HepG2 (cell line): ENCODE measurements around the gene UBR1. TPM values are rescaled to one million over a fixed set of nuclear protein-coding genes. Genes with fewer than 3 reads are reported as not detected.

Experiments
- ATAC-seq: fragments of 200-7000 bp; cut with Tn5 transposase; 3 replicates; pipeline ENCODE4 v1.9.1; 2020; ENCODE audit warnings: mild to moderate bottlenecking, moderate library complexity
- BruUV-seq: library from RNA; stranded (reverse); fragments of 400-500 nt; replicated peaks from 2 replicates; lab custom pipeline; 2021; lab: Mats Ljungman, UMichigan
- CTCF ChIA-PET: fragments of 300-600 bp; formaldehyde crosslinking; extraction: SDS; loops from one replicate; lab custom pipeline; 2021; ENCODE audit warnings: low total read pairs, inconsistent platforms, low intra/inter-chr PET ratio; lab: Yijun Ruan, JAX
- POLR2A ChIA-PET: fragments of 350-600 bp; sonication (Branson Sonifier 250); formaldehyde crosslinking; loops from one replicate; lab custom pipeline; 2020; ENCODE audit warnings: antibody characterized with exemption, inconsistent platforms; lab: Yijun Ruan, JAX
- DNase-seq: peaks from one replicate; pipeline ENCODE4 v3.0.0-alpha.2; 2015; ENCODE audit warnings: low spot score
- FAIRE-seq: peaks from 3 replicates; lab custom pipeline; 2011; peaks lifted over from hg19 to GRCh38; lab: Jason Lieb, UNC
- H2AFZ ChIP-seq: one replicate; pipeline ENCODE4 v1.6.1; 2011; ENCODE audit warnings: low read length, inconsistent platforms
- H3K27ac ChIP-seq: fragments of 300-600 bp; 3 replicates; pipeline ENCODE4 v1.8.0; 2011; ENCODE audit warnings: mixed run types, mild to moderate bottlenecking, mixed read lengths, low read length, inconsistent platforms; ENCODE audit not compliant: insufficient read depth; ENCODE audit errors: extremely low read length
- H3K27me3 ChIP-seq, 2 experiments: fragments of 200-600 bp in 1 of 2; 2 replicates in 1 of 2; 3 replicates in 1 of 2; pipeline versions ENCODE4 v1.6.0 to v1.8.0; 2011; ENCODE audit warnings: low read length in 2 of 2, mild to moderate bottlenecking in 2 of 2, moderate library complexity in 2 of 2, inconsistent platforms in 1 of 2; ENCODE audit not compliant: insufficient read depth in 2 of 2, control insufficient read depth in 1 of 2
- H3K36me3 ChIP-seq, 2 experiments: fragments of 200-600 bp in 1 of 2; replicated peaks in 1 of 2; 2 replicates in 1 of 2; 3 replicates in 1 of 2; pipeline versions ENCODE4 v1.5.1 to v1.8.0; 2011; ENCODE audit warnings: low read length in 2 of 2, inconsistent platforms in 1 of 2; ENCODE audit not compliant: insufficient read depth in 2 of 2, control insufficient read depth in 1 of 2
- H3K4me1 ChIP-seq: 2 replicates; pipeline ENCODE4 v1.5.1; 2012; ENCODE audit warnings: low read length, inconsistent platforms; ENCODE audit not compliant: insufficient read depth
- H3K4me2 ChIP-seq: 2 replicates; pipeline ENCODE4 v1.6.0; 2011; ENCODE audit warnings: low read depth, low read length, inconsistent platforms
- H3K4me3 ChIP-seq, 3 experiments: fragments of 200-600 bp in 1 of 3; sonication (generic), shearing (Covaris generic) in 1 of 3; replicated peaks in 1 of 3; 2 replicates each; pipeline ENCODE4 v1.5.1; 2011 to 2016; ENCODE audit warnings: low read length in 3 of 3, inconsistent platforms in 2 of 3, low read depth in 2 of 3, mild to moderate bottlenecking in 2 of 3, control low read depth in 1 of 3, mixed read lengths in 1 of 3; ENCODE audit not compliant: insufficient read depth in 1 of 3
- H3K79me2 ChIP-seq: one replicate; pipeline ENCODE4 v1.6.1; 2011; ENCODE audit warnings: low read length, inconsistent platforms; ENCODE audit not compliant: insufficient read depth
- H3K9ac ChIP-seq: 2 replicates; pipeline ENCODE4 v1.6.0; 2011; ENCODE audit warnings: mild to moderate bottlenecking, low read depth, low read length, inconsistent platforms; ENCODE audit not compliant: insufficient read depth
- H3K9me3 ChIP-seq: 2 replicates; pipeline ENCODE4 v1.5.1; 2012; ENCODE audit warnings: mild to moderate bottlenecking, low read length
- H4K20me1 ChIP-seq: 2 replicates; pipeline ENCODE4 v1.6.0; 2011; ENCODE audit warnings: inconsistent platforms, mild to moderate bottlenecking, low read length, moderate library complexity; ENCODE audit not compliant: insufficient read depth
- HNF4G ChIP-seq, 2 experiments: sonication (generic) in 1 of 2; formaldehyde crosslinking in 1 of 2; IDR thresholded peaks; 2 replicates each; pipeline versions ENCODE4 v1.4.0 to v1.6.1; 2011 to 2020; ENCODE audit warnings: borderline replicate concordance in 2 of 2, low read depth in 2 of 2, mild to moderate bottlenecking in 2 of 2, low read length in 1 of 2, missing genetic modification reagents in 1 of 2, moderate library complexity in 1 of 2
- REL ChIP-seq: sonication (generic); formaldehyde crosslinking; conservative IDR thresholded peaks from 2 replicates; pipeline ENCODE4 v1.8.0; 2022; ENCODE audit warnings: mild to moderate bottlenecking, missing genetic modification reagents, moderate library complexity
- TCF7 ChIP-seq: sonication (generic); IDR thresholded peaks from 2 replicates; pipeline ENCODE4 v1.6.1; 2016; ENCODE audit warnings: antibody characterized with exemption, low read depth
- TRIM24 ChIP-seq: sonication (generic); formaldehyde crosslinking; IDR thresholded peaks from 2 replicates; pipeline ENCODE4 v1.8.0; 2022; ENCODE audit warnings: mild to moderate bottlenecking, missing genetic modification reagents
- ZNF282 ChIP-seq: fragments of 450-650 bp; IDR thresholded peaks from 2 replicates; pipeline ENCODE4 v1.6.1; 2018; ENCODE audit not compliant: partially characterized antibody
- WGBS: methylation state at CpG from one replicate; pipeline ENCODE4 v1.1.6; 2017; ENCODE audit warnings: low lambda C conversion rate; 5-methylcytosine and 5-hydroxymethylcytosine counted together
- in situ Hi-C: cut with HindIII; loops from 2 replicates; pipeline ENCODE4 v1.10.0; 2017; ENCODE audit warnings: low pct_unique_long_range_greater_than_20kb; ENCODE audit not compliant: extremely low pct_ligation_motif_present
- intact Hi-C: fragments of 100-400 bp; cut with micrococcal nuclease; formaldehyde crosslinking; loops from one replicate; pipeline ENCODE4 v1.10.0; 2022; ENCODE audit not compliant: unreplicated experiment
- polyA plus RNA-seq, 8 experiments: library from polyadenylated mRNA; depleted of rRNA in 3 of 8; stranded (reverse) in 7 of 8; unstranded in 1 of 8; fragments of >200 nt; fragmentation: Illumina TruSeq in 4 of 8; extraction: Trizol in 4 of 8; gene quantifications; 2 replicates each; pipeline versions ENCODE4 v1.2.1 to v1.2.3, GENCODE V29; 2011 to 2016; ENCODE audit warnings: low read depth in 4 of 8, missing spikeins in 1 of 8, mixed read lengths in 1 of 8; ENCODE audit not compliant: insufficient read depth in 1 of 8
- total RNA-seq, 5 experiments: library from RNA; depleted of rRNA; stranded (reverse); fragments of >200 nt; fragmentation: Illumina TruSeq; extraction: Trizol; gene quantifications; 2 replicates each; pipeline ENCODE4 v1.2.3, GENCODE V29; 2016; ENCODE audit warnings: low read depth in 1 of 5
- TF ChIP-seq, protein P1 (sequence below): sonication (generic); formaldehyde crosslinking; IDR thresholded peaks from 2 replicates; pipeline ENCODE4 v1.5.1; 2020; ENCODE audit warnings: missing genetic modification reagents, mild to moderate bottlenecking, borderline replicate concordance
- TF ChIP-seq, protein P2 (sequence below): sonication (generic); formaldehyde crosslinking; IDR thresholded peaks from 2 replicates; pipeline ENCODE4 v1.4.0; 2020; ENCODE audit warnings: missing genetic modification reagents, mild to moderate bottlenecking, borderline replicate concordance
- TF ChIP-seq, protein P3 (sequence below): sonication (generic); formaldehyde crosslinking; IDR thresholded peaks from 2 replicates; pipeline ENCODE4 v1.4.0; 2020; ENCODE audit warnings: mild to moderate bottlenecking, missing genetic modification reagents
- TF ChIP-seq, protein P4 (sequence below): sonication (generic); formaldehyde crosslinking; IDR thresholded peaks from 2 replicates; pipeline ENCODE4 v1.5.1; 2020; ENCODE audit warnings: mild to moderate bottlenecking, moderate library complexity, missing genetic modification reagents

The UBR1 gene
- total and polyA plus RNA-seq, 2 of the 13 experiments (the other 11 are each of a cell fraction or from before 2014, with no cell fraction given), result 6.4 to 18.0 TPM

DNA sequence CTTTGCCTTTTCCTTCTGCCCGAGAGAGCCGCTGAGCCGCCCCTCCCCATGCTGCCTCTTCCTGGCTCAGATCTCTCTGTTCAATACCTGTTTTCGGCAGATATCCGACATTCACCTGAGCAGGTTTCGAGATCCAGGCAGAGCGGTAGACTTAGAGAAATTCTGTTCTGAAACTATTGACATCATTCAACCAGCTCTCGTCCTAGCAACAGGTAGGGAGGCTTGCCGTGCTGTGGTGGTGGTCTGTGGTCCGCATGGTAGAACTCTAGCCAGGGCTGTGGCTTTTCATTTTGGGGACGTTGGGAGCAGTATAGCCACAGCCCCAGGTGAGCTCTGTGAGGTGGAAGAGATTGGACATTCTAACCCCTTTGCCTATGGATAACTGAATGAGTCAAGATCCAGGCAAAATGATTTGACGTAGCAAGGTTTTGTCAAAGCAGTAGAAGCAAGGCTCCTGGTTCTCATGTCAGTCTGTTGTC lies 28.4 kb upstream of the UBR1 start:
- no TSS peak for BruUV-seq
- Histone ChIP-seq H3K27ac (peak overlapping the region; percentile 72), H3K9me3 (no peaks in the 10 kb centered on the region), H2AFZ (no peak overlapping the region), H3K27me3 (no peaks in the 10 kb centered on the region; a peak in 1 of 5 replicates), H3K9ac (peak overlapping the region; percentile 80), H3K4me1 (peaks cover 30% of the 10 kb centered on the region), H3K36me3 (peaks cover 2 to 22% of the 10 kb centered on the region in 2 experiments; a peak in 3 of 5 replicates), H4K20me1 (no peaks in the 10 kb centered on the region), H3K79me2 (peaks cover 16% of the 10 kb centered on the region), H3K4me2 (peak overlapping the region; percentile 89), H3K4me3 (peak overlapping the region; percentile 66 to 92 (median 84))
- FAIRE-seq (no peak), DNase-seq (no peak), ATAC-seq (peak; percentile 28)
- intact Hi-C loops, result no loop called here
- ChIA-PET CTCF (no interaction called here), POLR2A (interaction anchor here (1.0 to 1.9 kb wide), 2 partner anchors 12 to 28 kb away, joined by 6 read pairs; partner anchors contain the start of gene UBR1)
- in situ Hi-C loops, result no loop called here
- 9% methylated on average over 8 of the region's 12 CpGs for WGBS
- TF ChIP-seq, protein P1, sequence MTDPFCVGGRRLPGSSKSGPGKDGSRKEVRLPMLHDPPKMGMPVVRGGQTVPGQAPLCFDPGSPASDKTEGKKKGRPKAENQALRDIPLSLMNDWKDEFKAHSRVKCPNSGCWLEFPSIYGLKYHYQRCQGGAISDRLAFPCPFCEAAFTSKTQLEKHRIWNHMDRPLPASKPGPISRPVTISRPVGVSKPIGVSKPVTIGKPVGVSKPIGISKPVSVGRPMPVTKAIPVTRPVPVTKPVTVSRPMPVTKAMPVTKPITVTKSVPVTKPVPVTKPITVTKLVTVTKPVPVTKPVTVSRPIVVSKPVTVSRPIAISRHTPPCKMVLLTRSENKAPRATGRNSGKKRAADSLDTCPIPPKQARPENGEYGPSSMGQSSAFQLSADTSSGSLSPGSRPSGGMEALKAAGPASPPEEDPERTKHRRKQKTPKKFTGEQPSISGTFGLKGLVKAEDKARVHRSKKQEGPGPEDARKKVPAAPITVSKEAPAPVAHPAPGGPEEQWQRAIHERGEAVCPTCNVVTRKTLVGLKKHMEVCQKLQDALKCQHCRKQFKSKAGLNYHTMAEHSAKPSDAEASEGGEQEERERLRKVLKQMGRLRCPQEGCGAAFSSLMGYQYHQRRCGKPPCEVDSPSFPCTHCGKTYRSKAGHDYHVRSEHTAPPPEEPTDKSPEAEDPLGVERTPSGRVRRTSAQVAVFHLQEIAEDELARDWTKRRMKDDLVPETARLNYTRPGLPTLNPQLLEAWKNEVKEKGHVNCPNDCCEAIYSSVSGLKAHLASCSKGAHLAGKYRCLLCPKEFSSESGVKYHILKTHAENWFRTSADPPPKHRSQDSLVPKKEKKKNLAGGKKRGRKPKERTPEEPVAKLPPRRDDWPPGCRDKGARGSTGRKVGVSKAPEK (CRISPR knock-in tag), result no peak
- TF ChIP-seq, protein P2, sequence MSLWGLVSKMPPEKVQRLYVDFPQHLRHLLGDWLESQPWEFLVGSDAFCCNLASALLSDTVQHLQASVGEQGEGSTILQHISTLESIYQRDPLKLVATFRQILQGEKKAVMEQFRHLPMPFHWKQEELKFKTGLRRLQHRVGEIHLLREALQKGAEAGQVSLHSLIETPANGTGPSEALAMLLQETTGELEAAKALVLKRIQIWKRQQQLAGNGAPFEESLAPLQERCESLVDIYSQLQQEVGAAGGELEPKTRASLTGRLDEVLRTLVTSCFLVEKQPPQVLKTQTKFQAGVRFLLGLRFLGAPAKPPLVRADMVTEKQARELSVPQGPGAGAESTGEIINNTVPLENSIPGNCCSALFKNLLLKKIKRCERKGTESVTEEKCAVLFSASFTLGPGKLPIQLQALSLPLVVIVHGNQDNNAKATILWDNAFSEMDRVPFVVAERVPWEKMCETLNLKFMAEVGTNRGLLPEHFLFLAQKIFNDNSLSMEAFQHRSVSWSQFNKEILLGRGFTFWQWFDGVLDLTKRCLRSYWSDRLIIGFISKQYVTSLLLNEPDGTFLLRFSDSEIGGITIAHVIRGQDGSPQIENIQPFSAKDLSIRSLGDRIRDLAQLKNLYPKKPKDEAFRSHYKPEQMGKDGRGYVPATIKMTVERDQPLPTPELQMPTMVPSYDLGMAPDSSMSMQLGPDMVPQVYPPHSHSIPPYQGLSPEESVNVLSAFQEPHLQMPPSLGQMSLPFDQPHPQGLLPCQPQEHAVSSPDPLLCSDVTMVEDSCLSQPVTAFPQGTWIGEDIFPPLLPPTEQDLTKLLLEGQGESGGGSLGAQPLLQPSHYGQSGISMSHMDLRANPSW (CRISPR knock-in tag), result no peak
- TF ChIP-seq HNF4G (IDR thresholded peaks at IDR 0.05; ENCODE audit: borderline replicate concordance, low read depth, low read length) (no peak), HNF4G (CRISPR knock-in tag; IDR thresholded peaks at IDR 0.05; ENCODE audit: borderline replicate concordance, low read depth) (no peak), ZNF282 (no peak), TCF7 (no peak), REL (CRISPR knock-in tag) (no peak), TRIM24 (CRISPR knock-in tag) (no peak)
- TF ChIP-seq, protein P3, sequence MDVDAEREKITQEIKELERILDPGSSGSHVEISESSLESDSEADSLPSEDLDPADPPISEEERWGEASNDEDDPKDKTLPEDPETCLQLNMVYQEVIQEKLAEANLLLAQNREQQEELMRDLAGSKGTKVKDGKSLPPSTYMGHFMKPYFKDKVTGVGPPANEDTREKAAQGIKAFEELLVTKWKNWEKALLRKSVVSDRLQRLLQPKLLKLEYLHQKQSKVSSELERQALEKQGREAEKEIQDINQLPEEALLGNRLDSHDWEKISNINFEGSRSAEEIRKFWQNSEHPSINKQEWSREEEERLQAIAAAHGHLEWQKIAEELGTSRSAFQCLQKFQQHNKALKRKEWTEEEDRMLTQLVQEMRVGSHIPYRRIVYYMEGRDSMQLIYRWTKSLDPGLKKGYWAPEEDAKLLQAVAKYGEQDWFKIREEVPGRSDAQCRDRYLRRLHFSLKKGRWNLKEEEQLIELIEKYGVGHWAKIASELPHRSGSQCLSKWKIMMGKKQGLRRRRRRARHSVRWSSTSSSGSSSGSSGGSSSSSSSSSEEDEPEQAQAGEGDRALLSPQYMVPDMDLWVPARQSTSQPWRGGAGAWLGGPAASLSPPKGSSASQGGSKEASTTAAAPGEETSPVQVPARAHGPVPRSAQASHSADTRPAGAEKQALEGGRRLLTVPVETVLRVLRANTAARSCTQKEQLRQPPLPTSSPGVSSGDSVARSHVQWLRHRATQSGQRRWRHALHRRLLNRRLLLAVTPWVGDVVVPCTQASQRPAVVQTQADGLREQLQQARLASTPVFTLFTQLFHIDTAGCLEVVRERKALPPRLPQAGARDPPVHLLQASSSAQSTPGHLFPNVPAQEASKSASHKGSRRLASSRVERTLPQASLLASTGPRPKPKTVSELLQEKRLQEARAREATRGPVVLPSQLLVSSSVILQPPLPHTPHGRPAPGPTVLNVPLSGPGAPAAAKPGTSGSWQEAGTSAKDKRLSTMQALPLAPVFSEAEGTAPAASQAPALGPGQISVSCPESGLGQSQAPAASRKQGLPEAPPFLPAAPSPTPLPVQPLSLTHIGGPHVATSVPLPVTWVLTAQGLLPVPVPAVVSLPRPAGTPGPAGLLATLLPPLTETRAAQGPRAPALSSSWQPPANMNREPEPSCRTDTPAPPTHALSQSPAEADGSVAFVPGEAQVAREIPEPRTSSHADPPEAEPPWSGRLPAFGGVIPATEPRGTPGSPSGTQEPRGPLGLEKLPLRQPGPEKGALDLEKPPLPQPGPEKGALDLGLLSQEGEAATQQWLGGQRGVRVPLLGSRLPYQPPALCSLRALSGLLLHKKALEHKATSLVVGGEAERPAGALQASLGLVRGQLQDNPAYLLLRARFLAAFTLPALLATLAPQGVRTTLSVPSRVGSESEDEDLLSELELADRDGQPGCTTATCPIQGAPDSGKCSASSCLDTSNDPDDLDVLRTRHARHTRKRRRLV (CRISPR knock-in tag), result no peak
- TF ChIP-seq, protein P4, sequence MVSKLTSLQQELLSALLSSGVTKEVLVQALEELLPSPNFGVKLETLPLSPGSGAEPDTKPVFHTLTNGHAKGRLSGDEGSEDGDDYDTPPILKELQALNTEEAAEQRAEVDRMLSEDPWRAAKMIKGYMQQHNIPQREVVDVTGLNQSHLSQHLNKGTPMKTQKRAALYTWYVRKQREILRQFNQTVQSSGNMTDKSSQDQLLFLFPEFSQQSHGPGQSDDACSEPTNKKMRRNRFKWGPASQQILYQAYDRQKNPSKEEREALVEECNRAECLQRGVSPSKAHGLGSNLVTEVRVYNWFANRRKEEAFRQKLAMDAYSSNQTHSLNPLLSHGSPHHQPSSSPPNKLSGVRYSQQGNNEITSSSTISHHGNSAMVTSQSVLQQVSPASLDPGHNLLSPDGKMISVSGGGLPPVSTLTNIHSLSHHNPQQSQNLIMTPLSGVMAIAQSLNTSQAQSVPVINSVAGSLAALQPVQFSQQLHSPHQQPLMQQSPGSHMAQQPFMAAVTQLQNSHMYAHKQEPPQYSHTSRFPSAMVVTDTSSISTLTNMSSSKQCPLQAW (CRISPR knock-in tag), result peak; percentile 11; the same call in 1 of the 2 replicates
